ENCODE measurements around the gene TUBGCP6. TPM values are rescaled to one million over a fixed set of nuclear protein-coding genes. Genes with fewer than 3 reads are reported as not detected.

The TUBGCP6 gene
- total and polyA plus RNA-seq, 10 of the 15 experiments (the other 5 are each of a cell fraction or from before 2014, with no cell fraction given), result 0.74 to 41.4 (median 19.4) TPM

DNA sequence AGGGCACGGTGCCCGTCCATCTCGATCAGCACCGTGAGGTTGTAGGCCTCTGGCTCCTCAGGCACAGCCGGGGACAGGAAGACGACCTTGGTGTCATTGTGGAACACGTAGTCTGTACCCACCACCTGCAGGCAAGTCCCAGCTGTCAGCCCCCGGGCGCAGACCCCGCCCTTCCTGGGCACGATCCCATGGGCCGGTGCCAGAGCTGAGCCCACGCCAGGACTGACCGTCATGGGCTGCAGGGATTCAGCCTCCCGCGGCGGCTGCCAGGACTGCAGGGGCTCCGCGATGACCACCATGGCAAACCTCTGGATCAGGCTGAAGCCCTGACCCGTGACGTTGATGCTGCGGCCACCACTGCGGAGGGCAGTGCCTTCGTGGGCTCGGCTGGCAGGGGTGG, 37.1 kb upstream of the TUBGCP6 start:
- Histone ChIP-seq H3K79me2 (ENCODE audit: control insufficient read depth, insufficient read depth, low read length) (no peaks in the 10 kb centered on the region), H4K20me1 (ENCODE audit: control insufficient read depth, insufficient read depth) (no peaks in the 10 kb centered on the region), H3K9ac (ENCODE audit: control insufficient read depth, insufficient read depth, low read length) (no peak overlapping the region), H2AFZ (ENCODE audit: control insufficient read depth, low read depth, low read length) (no peak overlapping the region), H3K27me3 (replicated peaks in 1 of 2; ENCODE audit: control insufficient read depth in 2 of 2, insufficient read depth in 2 of 2, low read length in 1 of 2) (no peaks in the 10 kb centered on the region), H3K4me1 (ENCODE audit: control insufficient read depth, insufficient read depth, low read length) (no peaks in the 10 kb centered on the region), H3K4me2 (ENCODE audit: control insufficient read depth, insufficient read depth) (no peak overlapping the region), H3K4me3 (no peak overlapping the region), H3K36me3 (ENCODE audit: control insufficient read depth in 2 of 2, insufficient read depth in 2 of 2, low read length in 1 of 2) (peaks cover 0 to 46% of the 10 kb centered on the region in 2 experiments; a peak in 3 of 4 replicates), H3K27ac (ENCODE audit: control insufficient read depth, insufficient read depth) (no peak overlapping the region), H3K9me3 (replicated peaks; ENCODE audit: control insufficient read depth, insufficient read depth, low read length) (no peaks in the 10 kb centered on the region)
- RAD21 ChIA-PET (ENCODE audit: unreplicated experiment), result no interaction called here
- WGBS (ENCODE audit: insufficient coverage, insufficient replicate concordance, low lambda C conversion rate, missing lambda C conversion rate), result 95% methylated on average over 25 of the region's 25 CpGs
- CTCF ChIA-PET, result no interaction called here
- POLR2A ChIA-PET, result no interaction called here
- in situ Hi-C loops (cut with MboI) (no loop called here), intact Hi-C loops (cut with micrococcal nuclease; ENCODE audit: unreplicated experiment) (no loop called here)
- ATAC-seq (no peak), DNase-seq (ENCODE audit: low read depth, low spot score) (no peak), FAIRE-seq (no peak)
- no TSS peak for BruUV-seq (replicated peaks)
- SMC1A ChIA-PET (ENCODE audit: uncharacterized antibody, unreplicated experiment), result no interaction called here
- no peak for TF ChIP-seq NRF1 (conservative IDR thresholded peaks at IDR 0.05; ENCODE audit: low read depth, low read length)
- no peak for TF ChIP-seq TCF3 (IDR thresholded peaks at IDR 0.05; ENCODE audit: borderline replicate concordance, insufficient read depth, low read depth, low read length)
- no peak for TF ChIP-seq KLF5 (IDR thresholded peaks at IDR 0.05; ENCODE audit: partially characterized antibody)
- no peak for TF ChIP-seq EZH2 (IDR thresholded peaks at IDR 0.05; ENCODE audit: borderline replicate concordance, control insufficient read depth, low read depth, low read length)
- no peak for TF ChIP-seq ASH2L (IDR thresholded peaks at IDR 0.05; ENCODE audit: borderline replicate concordance, low read depth)
- no peak for TF ChIP-seq FOXM1 (IDR thresholded peaks at IDR 0.05; ENCODE audit: low read depth, low read length)
- TF ChIP-seq, protein P1, sequence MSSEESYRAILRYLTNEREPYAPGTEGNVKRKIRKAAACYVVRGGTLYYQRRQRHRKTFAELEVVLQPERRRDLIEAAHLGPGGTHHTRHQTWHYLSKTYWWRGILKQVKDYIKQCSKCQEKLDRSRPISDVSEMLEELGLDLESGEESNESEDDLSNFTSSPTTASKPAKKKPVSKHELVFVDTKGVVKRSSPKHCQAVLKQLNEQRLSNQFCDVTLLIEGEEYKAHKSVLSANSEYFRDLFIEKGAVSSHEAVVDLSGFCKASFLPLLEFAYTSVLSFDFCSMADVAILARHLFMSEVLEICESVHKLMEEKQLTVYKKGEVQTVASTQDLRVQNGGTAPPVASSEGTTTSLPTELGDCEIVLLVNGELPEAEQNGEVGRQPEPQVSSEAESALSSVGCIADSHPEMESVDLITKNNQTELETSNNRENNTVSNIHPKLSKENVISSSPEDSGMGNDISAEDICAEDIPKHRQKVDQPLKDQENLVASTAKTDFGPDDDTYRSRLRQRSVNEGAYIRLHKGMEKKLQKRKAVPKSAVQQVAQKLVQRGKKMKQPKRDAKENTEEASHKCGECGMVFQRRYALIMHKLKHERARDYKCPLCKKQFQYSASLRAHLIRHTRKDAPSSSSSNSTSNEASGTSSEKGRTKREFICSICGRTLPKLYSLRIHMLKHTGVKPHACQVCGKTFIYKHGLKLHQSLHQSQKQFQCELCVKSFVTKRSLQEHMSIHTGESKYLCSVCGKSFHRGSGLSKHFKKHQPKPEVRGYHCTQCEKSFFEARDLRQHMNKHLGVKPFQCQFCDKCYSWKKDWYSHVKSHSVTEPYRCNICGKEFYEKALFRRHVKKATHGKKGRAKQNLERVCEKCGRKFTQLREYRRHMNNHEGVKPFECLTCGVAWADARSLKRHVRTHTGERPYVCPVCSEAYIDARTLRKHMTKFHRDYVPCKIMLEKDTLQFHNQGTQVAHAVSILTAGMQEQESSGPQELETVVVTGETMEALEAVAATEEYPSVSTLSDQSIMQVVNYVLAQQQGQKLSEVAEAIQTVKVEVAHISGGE (CRISPR knock-in tag; IDR thresholded peaks at IDR 0.05), result no peak
- TF ChIP-seq CBX3 (IDR thresholded peaks at IDR 0.05; ENCODE audit: borderline replicate concordance, low read depth), result no peak
- no peak for TF ChIP-seq NBN (IDR thresholded peaks at IDR 0.05)
- TF ChIP-seq, protein P2, sequence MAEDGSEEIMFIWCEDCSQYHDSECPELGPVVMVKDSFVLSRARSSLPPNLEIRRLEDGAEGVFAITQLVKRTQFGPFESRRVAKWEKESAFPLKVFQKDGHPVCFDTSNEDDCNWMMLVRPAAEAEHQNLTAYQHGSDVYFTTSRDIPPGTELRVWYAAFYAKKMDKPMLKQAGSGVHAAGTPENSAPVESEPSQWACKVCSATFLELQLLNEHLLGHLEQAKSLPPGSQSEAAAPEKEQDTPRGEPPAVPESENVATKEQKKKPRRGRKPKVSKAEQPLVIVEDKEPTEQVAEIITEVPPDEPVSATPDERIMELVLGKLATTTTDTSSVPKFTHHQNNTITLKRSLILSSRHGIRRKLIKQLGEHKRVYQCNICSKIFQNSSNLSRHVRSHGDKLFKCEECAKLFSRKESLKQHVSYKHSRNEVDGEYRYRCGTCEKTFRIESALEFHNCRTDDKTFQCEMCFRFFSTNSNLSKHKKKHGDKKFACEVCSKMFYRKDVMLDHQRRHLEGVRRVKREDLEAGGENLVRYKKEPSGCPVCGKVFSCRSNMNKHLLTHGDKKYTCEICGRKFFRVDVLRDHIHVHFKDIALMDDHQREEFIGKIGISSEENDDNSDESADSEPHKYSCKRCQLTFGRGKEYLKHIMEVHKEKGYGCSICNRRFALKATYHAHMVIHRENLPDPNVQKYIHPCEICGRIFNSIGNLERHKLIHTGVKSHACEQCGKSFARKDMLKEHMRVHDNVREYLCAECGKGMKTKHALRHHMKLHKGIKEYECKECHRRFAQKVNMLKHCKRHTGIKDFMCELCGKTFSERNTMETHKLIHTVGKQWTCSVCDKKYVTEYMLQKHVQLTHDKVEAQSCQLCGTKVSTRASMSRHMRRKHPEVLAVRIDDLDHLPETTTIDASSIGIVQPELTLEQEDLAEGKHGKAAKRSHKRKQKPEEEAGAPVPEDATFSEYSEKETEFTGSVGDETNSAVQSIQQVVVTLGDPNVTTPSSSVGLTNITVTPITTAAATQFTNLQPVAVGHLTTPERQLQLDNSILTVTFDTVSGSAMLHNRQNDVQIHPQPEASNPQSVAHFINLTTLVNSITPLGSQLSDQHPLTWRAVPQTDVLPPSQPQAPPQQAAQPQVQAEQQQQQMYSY (CRISPR knock-in tag; IDR thresholded peaks at IDR 0.05), result no peak
- no peak for TF ChIP-seq SUZ12 (IDR thresholded peaks at IDR 0.05; ENCODE audit: unreplicated experiment)
- TF ChIP-seq, protein P3, sequence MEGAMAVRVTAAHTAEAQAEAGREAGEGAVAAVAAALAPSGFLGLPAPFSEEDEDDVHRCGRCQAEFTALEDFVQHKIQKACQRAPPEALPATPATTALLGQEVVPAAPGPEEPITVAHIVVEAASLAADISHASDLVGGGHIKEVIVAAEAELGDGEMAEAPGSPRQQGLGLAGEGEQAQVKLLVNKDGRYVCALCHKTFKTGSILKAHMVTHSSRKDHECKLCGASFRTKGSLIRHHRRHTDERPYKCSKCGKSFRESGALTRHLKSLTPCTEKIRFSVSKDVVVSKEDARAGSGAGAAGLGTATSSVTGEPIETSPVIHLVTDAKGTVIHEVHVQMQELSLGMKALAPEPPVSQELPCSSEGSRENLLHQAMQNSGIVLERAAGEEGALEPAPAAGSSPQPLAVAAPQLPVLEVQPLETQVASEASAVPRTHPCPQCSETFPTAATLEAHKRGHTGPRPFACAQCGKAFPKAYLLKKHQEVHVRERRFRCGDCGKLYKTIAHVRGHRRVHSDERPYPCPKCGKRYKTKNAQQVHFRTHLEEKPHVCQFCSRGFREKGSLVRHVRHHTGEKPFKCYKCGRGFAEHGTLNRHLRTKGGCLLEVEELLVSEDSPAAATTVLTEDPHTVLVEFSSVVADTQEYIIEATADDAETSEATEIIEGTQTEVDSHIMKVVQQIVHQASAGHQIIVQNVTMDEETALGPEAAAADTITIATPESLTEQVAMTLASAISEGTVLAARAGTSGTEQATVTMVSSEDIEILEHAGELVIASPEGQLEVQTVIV (IDR thresholded peaks at IDR 0.05; ENCODE audit: borderline replicate concordance, partially characterized antibody), result no peak
- TF ChIP-seq ZNF207 (IDR thresholded peaks at IDR 0.05; ENCODE audit: borderline replicate concordance), result no peak
- TF ChIP-seq HCFC1 (IDR thresholded peaks at IDR 0.05; ENCODE audit: low read length), result no peak
